ENCODE measurements around the gene PCDHA12.

DNA sequence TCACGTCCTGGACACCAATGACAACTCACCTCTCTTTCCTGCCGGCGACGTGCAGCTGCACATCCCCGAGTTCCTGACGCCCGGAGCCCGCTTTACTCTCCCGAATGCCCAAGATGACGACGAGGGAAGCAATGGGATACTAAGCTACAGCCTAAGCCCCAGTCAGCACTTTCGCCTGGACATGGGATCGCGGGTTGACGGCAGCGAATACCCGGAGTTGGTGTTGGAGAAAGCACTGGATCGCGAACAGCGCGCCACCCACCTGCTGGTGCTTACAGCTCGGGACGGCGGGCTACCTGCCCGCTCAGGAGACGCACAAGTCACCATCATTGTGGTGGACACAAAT, 52.1 kb downstream of the PCDHA12 start:
- TF ChIP-seq, protein P1, sequence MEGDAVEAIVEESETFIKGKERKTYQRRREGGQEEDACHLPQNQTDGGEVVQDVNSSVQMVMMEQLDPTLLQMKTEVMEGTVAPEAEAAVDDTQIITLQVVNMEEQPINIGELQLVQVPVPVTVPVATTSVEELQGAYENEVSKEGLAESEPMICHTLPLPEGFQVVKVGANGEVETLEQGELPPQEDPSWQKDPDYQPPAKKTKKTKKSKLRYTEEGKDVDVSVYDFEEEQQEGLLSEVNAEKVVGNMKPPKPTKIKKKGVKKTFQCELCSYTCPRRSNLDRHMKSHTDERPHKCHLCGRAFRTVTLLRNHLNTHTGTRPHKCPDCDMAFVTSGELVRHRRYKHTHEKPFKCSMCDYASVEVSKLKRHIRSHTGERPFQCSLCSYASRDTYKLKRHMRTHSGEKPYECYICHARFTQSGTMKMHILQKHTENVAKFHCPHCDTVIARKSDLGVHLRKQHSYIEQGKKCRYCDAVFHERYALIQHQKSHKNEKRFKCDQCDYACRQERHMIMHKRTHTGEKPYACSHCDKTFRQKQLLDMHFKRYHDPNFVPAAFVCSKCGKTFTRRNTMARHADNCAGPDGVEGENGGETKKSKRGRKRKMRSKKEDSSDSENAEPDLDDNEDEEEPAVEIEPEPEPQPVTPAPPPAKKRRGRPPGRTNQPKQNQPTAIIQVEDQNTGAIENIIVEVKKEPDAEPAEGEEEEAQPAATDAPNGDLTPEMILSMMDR (IDR thresholded peaks at IDR 0.05), result no peak
- TF ChIP-seq POLR2A (IDR thresholded peaks at IDR 0.05), result no peak
